OCI-LY1 (cell line): ENCODE data around the gene SREBF1.

Source experiments
- H2AFZ ChIP-seq: fragments of 200-600 bp; sonication (generic), shearing (Covaris generic); 2 replicates; pipeline ENCODE4 v1.6.0; 2014; ENCODE audit warnings: antibody characterized with exemption, mild to moderate bottlenecking, low read length
- H3F3A ChIP-seq: fragments of 200-600 bp; sonication (generic), shearing (Covaris generic); 2 replicates; pipeline ENCODE4 v1.6.0; 2014; ENCODE audit warnings: mild to moderate bottlenecking, antibody characterized with exemption, low read length, moderate library complexity; ENCODE audit not compliant: insufficient read depth
- H3K27ac ChIP-seq: fragments of 200-600 bp; sonication (generic); 2 replicates; pipeline ENCODE4 v1.5.1; 2014; ENCODE audit warnings: low read length, mixed run types, mild to moderate bottlenecking, low read depth; ENCODE audit not compliant: poor library complexity, severe bottlenecking
- H3K27me3 ChIP-seq: fragments of 200-600 bp; sonication (generic); 2 replicates; pipeline ENCODE4 v1.6.0; 2014; ENCODE audit warnings: antibody characterized with exemption, mild to moderate bottlenecking, low read length, moderate library complexity; ENCODE audit not compliant: insufficient read depth
- H3K36me3 ChIP-seq: fragments of 200-600 bp; sonication (generic); 2 replicates; pipeline ENCODE4 v1.6.1; 2014; ENCODE audit warnings: mild to moderate bottlenecking, antibody characterized with exemption, low read length, moderate library complexity, mixed read lengths; ENCODE audit not compliant: insufficient read depth
- H3K4me1 ChIP-seq: fragments of 200-600 bp; sonication (generic); 2 replicates; pipeline ENCODE4 v1.5.1; 2014; ENCODE audit warnings: mild to moderate bottlenecking, low read length, moderate library complexity; ENCODE audit not compliant: insufficient read depth, severe bottlenecking
- H3K4me2 ChIP-seq: fragments of 200-600 bp; sonication (generic), shearing (Covaris generic); 2 replicates; pipeline ENCODE4 v1.6.1; 2014; ENCODE audit warnings: low read length
- H3K4me3 ChIP-seq: fragments of 200-600 bp; sonication (generic); 2 replicates; pipeline ENCODE4 v1.5.1; 2014; ENCODE audit warnings: low read length, low read depth, mild to moderate bottlenecking, mixed read lengths; ENCODE audit not compliant: poor library complexity, severe bottlenecking
- H3K79me2 ChIP-seq: fragments of 200-600 bp; shearing (Covaris generic); 2 replicates; pipeline ENCODE4 v1.6.1; 2016; ENCODE audit warnings: mixed run types, low read length, mixed read lengths; ENCODE audit not compliant: insufficient read depth
- H3K9ac ChIP-seq: fragments of 200-600 bp; sonication (generic), shearing (Covaris generic); 2 replicates; pipeline ENCODE4 v1.6.1; 2014; ENCODE audit warnings: mild to moderate bottlenecking, low read length, mixed read lengths
- H3K9me2 ChIP-seq: fragments of 200-600 bp; sonication (generic), shearing (Covaris generic); 2 replicates; pipeline ENCODE4 v1.6.1; 2014; ENCODE audit warnings: low read depth, mild to moderate bottlenecking, low read length, mixed read lengths
- H3K9me3 ChIP-seq: fragments of 200-600 bp; shearing (Covaris generic); 2 replicates; pipeline ENCODE4 v1.6.1; 2014; ENCODE audit warnings: low read length, mixed read lengths
- H4K20me1 ChIP-seq: fragments of 200-600 bp; sonication (generic), shearing (Covaris generic); 2 replicates; pipeline ENCODE4 v1.6.0; 2016; ENCODE audit warnings: mild to moderate bottlenecking, low read length; ENCODE audit not compliant: insufficient read depth
- CTCF ChIP-seq: fragments of 200-600 bp; sonication (generic), shearing (Covaris generic); IDR thresholded peaks from 2 replicates; pipeline ENCODE4 v1.5.1; 2017; ENCODE audit warnings: mild to moderate bottlenecking, antibody characterized with exemption, low read length, moderate library complexity, mixed read lengths
- EZH2 ChIP-seq: fragments of 200-600 bp; sonication (generic), shearing (Covaris generic); IDR thresholded peaks from 2 replicates; pipeline ENCODE4 v1.8.0; 2017; ENCODE audit warnings: borderline replicate concordance, mixed run types, mild to moderate bottlenecking, antibody characterized with exemption, low read length, moderate library complexity, mixed read lengths

The SREBF1 gene

GRCh38 chr17:17762744-17763105 lies 74.1 kb downstream of the SREBF1 start:
- Histone ChIP-seq H3K4me2 (no peak overlapping the region), H3K79me2 (no peaks in the 10 kb centered on the region), H3K4me1 (peaks cover 63% of the 10 kb centered on the region), H2AFZ (no peak overlapping the region), H3K36me3 (0 out of 2 replicates have a peak, but pooled peaks cover 5% of the 10 kb centered on the region), H3F3A (no peaks in the 10 kb centered on the region), H3K9ac (no peak overlapping the region), H4K20me1 (no peaks in the 10 kb centered on the region), H3K27me3 (no peaks in the 10 kb centered on the region), H3K27ac (no peak overlapping the region), H3K4me3 (no peak overlapping the region), H3K9me2 (no peaks in the 10 kb centered on the region), H3K9me3 (no peaks in the 10 kb centered on the region)
- TF ChIP-seq CTCF (no peak), EZH2 (no peak)
